Kidney epithelial cell (primary cell): ENCODE results near the gene CLRN2. TPM values are rescaled to one million over a fixed set of nuclear protein-coding genes. Genes with fewer than 3 reads are reported as not detected.

ENCODE experiments used
- DNase-seq: peaks from one replicate; pipeline ENCODE4 v3.0.0-alpha.2; 2010; ENCODE audit warnings: low read depth
- H3K27me3 ChIP-seq: 2 replicates; pipeline ENCODE4 v1.6.0; 2011; ENCODE audit warnings: low read length; ENCODE audit not compliant: control insufficient read depth, insufficient read depth
- H3K36me3 ChIP-seq: 2 replicates; pipeline ENCODE4 v1.5.1; 2011; ENCODE audit warnings: low read length; ENCODE audit not compliant: control insufficient read depth, insufficient read depth
- H3K4me3 ChIP-seq: 2 replicates; pipeline ENCODE4 v1.5.1; 2011; ENCODE audit warnings: low read depth, mild to moderate bottlenecking, control low read depth, low read length
- CTCF ChIP-seq: IDR thresholded peaks from 2 replicates; pipeline ENCODE4 v1.5.1; 2011; ENCODE audit warnings: mild to moderate bottlenecking, moderate library complexity, low read length, control low read depth, inconsistent platforms; ENCODE audit not compliant: insufficient read depth, poor library complexity, severe bottlenecking
- total RNA-seq: library from RNA; depleted of rRNA; stranded (reverse); fragments of >200 nt; gene quantifications from 2 replicates; pipeline ENCODE4 v1.2.3, GENCODE V29; 2015

The CLRN2 gene
- total RNA-seq, 1 donor from 2014 or later: not detected

- TF ChIP-seq CTCF: no peak
Measured at GRCh38 chr4:17515445-17516407, 761 bp downstream of the CLRN2 start.

GRCh38 chr4:17516980-17517379, 2.0 kb downstream of the CLRN2 start:
- Histone ChIP-seq H3K36me3 (no peaks in the 10 kb centered on the region), H3K27me3 (peaks cover 4% of the 10 kb centered on the region), H3K4me3 (no peak overlapping the region)
- DNase-seq: no peak
- no peak for TF ChIP-seq CTCF

More at GRCh38 chr4:17515445-17516407, 761 bp downstream of the CLRN2 start:
- no peak for DNase-seq
- H3K4me3 ChIP-seq: no peak overlapping the region
- H3K27me3 ChIP-seq: peaks cover 4% of the 10 kb centered on the region
- H3K36me3 ChIP-seq: no peaks in the 10 kb centered on the region

- no peak overlapping the region for H3K4me3 ChIP-seq
- no peak for DNase-seq
- no peak for TF ChIP-seq CTCF
- no peaks in the 10 kb centered on the region for H3K36me3 ChIP-seq
- H3K27me3 ChIP-seq: peaks cover 7% of the 10 kb centered on the region
Measured at GRCh38 chr4:17517664-17518063, 2.7 kb downstream of the CLRN2 start.

GRCh38 chr4:17521595-17521994, 6.6 kb downstream of the CLRN2 start:
- Histone ChIP-seq H3K27me3 (peaks cover 7% of the 10 kb centered on the region), H3K36me3 (no peaks in the 10 kb centered on the region), H3K4me3 (no peak overlapping the region)
- DNase-seq: no peak
- TF ChIP-seq CTCF: no peak

GRCh38 chr4:17523662-17524061, 8.7 kb downstream of the CLRN2 start:
- H3K4me3 ChIP-seq: no peak overlapping the region
- peaks cover 4% of the 10 kb centered on the region for H3K27me3 ChIP-seq
- no peak for TF ChIP-seq CTCF
- H3K36me3 ChIP-seq: no peaks in the 10 kb centered on the region
- no peak for DNase-seq
